ENCODE results near the gene GSN. TPM values are rescaled to one million over a fixed set of nuclear protein-coding genes. Genes with fewer than 3 reads are reported as not detected.

GSN gene
- total RNA-seq, 2 experiments from 2014 or later: 2.6 to 2.9 TPM

DNA sequence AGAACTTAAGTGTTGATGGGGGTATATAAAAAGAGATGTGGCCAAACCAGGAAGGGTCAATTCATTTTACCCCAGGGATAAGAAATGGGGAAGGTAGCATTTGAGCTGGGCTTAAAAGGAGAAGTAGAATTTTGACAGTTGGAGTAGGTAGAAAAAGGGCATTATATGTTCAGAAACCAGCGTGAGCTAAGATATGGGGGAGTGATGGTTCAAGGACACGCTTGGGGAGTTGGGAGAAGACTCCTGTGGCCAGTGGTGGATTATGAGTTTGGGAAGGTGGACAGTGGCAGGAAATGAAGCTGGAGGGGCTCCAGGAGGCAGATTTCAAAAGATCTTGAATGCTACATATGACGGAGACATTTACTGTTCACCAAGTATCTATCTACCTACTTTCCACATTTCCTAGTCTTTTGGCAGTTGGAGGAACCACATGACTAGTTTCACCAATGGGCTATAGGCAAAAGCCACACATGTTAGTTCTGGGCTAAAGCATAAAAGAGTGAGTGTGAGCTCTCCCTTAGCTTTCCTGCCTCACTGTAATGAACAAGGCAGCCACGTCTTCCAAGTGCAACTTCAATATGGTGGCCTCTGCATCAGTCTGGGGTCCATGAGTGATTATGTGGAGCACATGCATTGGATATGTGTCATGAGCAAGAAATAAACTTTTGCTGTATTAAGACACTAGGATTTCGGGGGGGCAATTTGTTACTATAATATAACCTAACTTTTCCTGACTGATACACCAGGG is 15.7 kb upstream of the GSN start:
- DNase-seq: no peak

DNA sequence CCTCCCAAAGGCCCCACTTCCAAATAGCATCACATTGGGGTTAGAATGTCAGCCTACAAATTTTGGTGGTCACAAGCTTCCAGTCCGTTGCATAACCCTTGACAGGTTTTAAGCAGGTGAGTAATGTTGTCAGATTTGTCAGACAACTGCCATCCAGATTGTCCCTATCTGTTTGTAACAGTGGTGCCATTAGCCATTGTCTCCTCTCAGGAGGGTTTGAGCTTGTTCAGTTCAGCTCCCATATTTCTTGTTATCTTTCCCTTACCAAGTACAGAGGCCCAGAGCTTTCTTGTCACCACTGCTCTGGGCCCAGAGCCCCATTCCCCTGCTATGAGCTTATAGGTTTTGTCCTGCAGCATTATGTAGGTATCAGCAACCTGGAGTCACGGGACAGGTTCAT is 14.8 kb upstream of the GSN start:
- Mint-ChIP-seq H3K9me3 (no peaks in the 10 kb centered on the region), H3K27me3 (no peaks in the 10 kb centered on the region), H3K4me1 (ENCODE audit: low read depth) (no peaks in the 10 kb centered on the region), H3K4me3 (no peak overlapping the region), H3K36me3 (no peaks in the 10 kb centered on the region), H3K27ac (no peak overlapping the region)
- DNase-seq: no peak
- POLR2A ChIA-PET: no interaction called here
- CTCF ChIA-PET: interaction anchor here (1.8 to 2.4 kb wide), 3 partner anchors 25 to 67 kb away, joined by 7 to 11 read pairs (median 10); no protein-coding TSS in a partner anchor
- intact Hi-C loops (cut with micrococcal nuclease): no loop called here

More for the DNA sequence above, 15.7 kb upstream of the GSN start:
- POLR2A ChIA-PET: interaction anchor here (0.7 kb wide), 1 partner anchor 429 kb away, joined by 3 read pairs; no protein-coding TSS in a partner anchor
- Mint-ChIP-seq H3K4me1 (ENCODE audit: low read depth) (no peaks in the 10 kb centered on the region), H3K9me3 (no peaks in the 10 kb centered on the region), H3K4me3 (no peak overlapping the region), H3K27me3 (no peaks in the 10 kb centered on the region), H3K27ac (no peak overlapping the region), H3K36me3 (no peaks in the 10 kb centered on the region)
- CTCF ChIA-PET: interaction anchor here (1.1 to 2.4 kb wide), 4 partner anchors 18 to 68 kb away, joined by 3 to 11 read pairs (median 8); no protein-coding TSS in a partner anchor
- intact Hi-C loops (cut with micrococcal nuclease): no loop called here

DNA sequence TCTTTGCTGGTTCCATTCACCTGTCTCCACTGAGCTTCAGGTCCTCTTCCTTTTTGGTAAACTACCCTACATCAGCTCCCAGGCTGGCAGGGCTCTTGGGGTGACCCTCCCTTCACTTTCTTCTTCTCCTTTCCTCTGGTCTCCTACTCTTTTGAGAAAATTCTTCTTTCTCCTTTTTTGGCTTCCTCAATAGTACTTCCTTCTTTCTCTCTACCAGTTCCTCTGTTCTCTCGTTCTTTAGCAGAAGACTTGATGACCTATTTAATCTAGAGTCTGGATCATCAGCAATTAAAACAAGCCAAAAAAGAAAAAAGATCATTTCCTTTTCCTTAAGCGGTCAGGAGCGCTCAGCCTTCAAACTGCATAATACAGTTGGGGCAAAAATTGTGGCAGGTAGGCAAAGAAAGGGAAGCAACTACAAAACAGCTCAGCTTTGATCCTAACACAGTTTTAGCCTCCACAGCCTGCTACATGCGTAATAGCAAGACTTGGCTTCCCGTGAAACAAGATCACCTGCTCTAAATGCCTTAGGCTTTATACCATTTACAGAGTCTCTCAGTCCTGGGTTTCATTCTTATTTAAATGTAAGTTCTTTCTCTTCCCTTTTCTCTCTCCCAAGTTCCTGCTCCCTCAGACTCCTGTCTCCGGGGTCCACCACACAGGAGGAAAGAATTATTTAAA is 14.0 kb upstream of the GSN start:
- ChIA-PET POLR2A (no interaction called here), CTCF (interaction anchor here (1.8 to 2.4 kb wide), 3 partner anchors 25 to 66 kb away, joined by 7 to 11 read pairs (median 10); no protein-coding TSS in a partner anchor)
- DNase-seq: no peak
- intact Hi-C loops (cut with micrococcal nuclease): no loop called here
- H3K27ac Mint-ChIP-seq: no peak overlapping the region
- no peak overlapping the region for H3K4me3 Mint-ChIP-seq
- no peaks in the 10 kb centered on the region for H3K4me1 Mint-ChIP-seq (ENCODE audit: low read depth)
- no peaks in the 10 kb centered on the region for H3K9me3 Mint-ChIP-seq
- no peaks in the 10 kb centered on the region for H3K27me3 Mint-ChIP-seq
- H3K36me3 Mint-ChIP-seq: no peaks in the 10 kb centered on the region

DNA sequence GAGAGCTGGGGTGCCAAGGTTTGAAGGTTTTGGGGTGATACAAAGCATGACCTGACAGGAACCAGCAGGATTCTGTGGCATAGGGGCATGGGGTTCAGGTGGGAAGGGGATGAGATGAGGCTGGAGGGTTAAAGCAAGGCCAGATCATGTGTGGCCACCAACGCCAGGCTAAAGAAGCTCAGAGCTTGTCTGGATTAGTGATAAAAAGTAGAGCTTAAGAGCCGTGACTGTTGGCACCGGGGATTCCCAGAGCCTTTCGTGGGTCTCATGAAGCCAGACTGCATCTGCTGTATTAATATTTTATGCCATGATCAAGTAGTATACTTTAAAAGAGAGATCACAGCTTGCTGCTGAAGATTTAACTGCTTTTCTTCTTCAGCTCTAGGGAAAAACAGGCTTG is 8.5 kb upstream of the GSN start:
- intact Hi-C loops (cut with micrococcal nuclease): no loop called here
- Mint-ChIP-seq H3K27me3 (no peaks in the 10 kb centered on the region), H3K4me1 (ENCODE audit: low read depth) (no peaks in the 10 kb centered on the region), H3K27ac (no peak overlapping the region), H3K9me3 (no peaks in the 10 kb centered on the region), H3K4me3 (no peak overlapping the region), H3K36me3 (no peaks in the 10 kb centered on the region)
- ChIA-PET POLR2A (no interaction called here), CTCF (interaction anchor here (0.8 to 4.8 kb wide), 2 partner anchors 19 to 61 kb away, joined by 3 to 16 read pairs; no protein-coding TSS in a partner anchor)
- DNase-seq: no peak

DNA sequence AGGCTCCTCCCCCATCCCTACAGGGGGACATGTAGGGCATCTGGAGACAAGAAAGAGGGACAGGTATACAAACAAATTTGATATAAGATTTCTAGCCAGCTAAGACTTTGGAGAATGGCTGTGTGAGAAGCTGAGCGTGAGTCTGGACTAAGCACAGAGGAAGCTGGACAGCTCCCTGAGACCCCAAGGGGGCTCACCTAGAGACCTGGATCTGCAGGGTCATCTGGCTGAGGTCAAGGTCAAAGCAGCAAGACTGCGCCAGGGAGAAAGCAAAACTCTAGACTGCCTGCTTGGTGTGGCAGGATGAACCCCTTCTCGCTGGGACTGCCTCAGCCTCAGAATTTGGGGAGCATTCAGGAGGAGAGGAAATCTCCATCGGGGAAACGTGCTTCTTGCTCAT is 8.0 kb upstream of the GSN start:
- Mint-ChIP-seq H3K27me3 (no peaks in the 10 kb centered on the region), H3K9me3 (no peaks in the 10 kb centered on the region), H3K27ac (no peak overlapping the region), H3K36me3 (no peaks in the 10 kb centered on the region), H3K4me1 (ENCODE audit: low read depth) (no peaks in the 10 kb centered on the region), H3K4me3 (no peak overlapping the region)
- no peak for DNase-seq
- POLR2A ChIA-PET: no interaction called here
- CTCF ChIA-PET: interaction anchor here (4.8 kb wide), 1 partner anchor 18 kb away, joined by 16 read pairs; no protein-coding TSS in a partner anchor
- intact Hi-C loops (cut with micrococcal nuclease): no loop called here

DNA sequence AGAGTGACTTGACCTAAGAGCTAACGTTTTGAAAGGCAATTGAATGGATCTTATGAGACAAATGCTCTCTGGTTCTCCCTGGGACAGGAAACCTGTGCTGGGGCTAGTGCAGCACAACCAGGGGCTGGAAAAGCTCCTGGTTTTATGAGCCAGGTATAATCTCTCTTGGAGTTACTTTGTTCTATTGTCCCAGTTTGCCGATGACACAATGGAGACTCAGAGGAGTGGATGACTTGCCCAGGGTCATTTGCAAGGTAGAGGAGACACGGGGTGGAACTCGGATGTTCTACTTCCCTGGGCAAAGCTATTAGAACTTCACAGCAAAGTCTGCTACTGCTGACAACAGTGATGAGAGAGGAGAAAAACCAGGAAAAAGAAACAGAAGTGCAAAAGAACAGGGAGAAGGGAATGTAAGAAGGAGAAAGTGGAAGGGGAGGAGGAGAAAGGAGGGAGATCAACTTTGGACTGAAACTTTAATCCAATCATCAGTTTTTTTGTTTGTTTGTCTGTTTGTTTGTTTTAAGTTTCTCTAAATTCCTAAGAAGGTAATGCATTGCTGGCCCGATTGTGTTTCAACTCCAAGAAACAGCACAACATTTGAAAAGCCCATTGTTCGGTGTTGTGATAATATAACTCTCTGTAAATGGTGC is 7.4 kb upstream of the GSN start:
- Mint-ChIP-seq H3K27me3 (no peaks in the 10 kb centered on the region), H3K4me1 (ENCODE audit: low read depth) (no peaks in the 10 kb centered on the region), H3K36me3 (no peaks in the 10 kb centered on the region), H3K27ac (no peak overlapping the region), H3K9me3 (no peaks in the 10 kb centered on the region), H3K4me3 (no peak overlapping the region)
- CTCF ChIA-PET: interaction anchor here (0.7 to 4.8 kb wide), 2 partner anchors 18 to 27 kb away, joined by 5 to 16 read pairs; no protein-coding TSS in a partner anchor
- intact Hi-C loops (cut with micrococcal nuclease): no loop called here
- POLR2A ChIA-PET: no interaction called here
- no peak for DNase-seq

DNA sequence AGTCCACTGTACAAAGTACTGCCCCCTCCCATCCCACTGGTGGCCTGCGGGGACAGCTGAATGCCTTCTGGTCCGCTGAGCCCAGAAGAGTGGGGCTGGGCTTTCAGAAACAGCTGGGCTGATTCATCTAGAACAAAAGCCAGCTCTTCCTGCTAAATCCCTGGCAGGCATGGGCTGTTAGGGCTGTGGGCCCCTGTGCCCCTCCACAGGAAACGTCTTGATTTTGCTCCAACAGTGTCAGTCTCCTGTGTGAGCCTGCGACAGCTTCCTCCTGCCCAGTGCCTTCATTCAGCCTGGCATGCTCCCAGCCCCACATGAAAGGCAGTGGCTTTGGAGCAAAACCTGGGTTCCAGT is 6.9 kb upstream of the GSN start:
- H3K4me3 Mint-ChIP-seq: no peak overlapping the region
- H3K4me1 Mint-ChIP-seq (ENCODE audit: low read depth): no peaks in the 10 kb centered on the region
- no peak overlapping the region for H3K27ac Mint-ChIP-seq
- no peaks in the 10 kb centered on the region for H3K9me3 Mint-ChIP-seq
- CTCF ChIA-PET: interaction anchor here (0.7 to 4.8 kb wide), 2 partner anchors 17 to 26 kb away, joined by 5 to 16 read pairs; no protein-coding TSS in a partner anchor
- intact Hi-C loops (cut with micrococcal nuclease): no loop called here
- H3K36me3 Mint-ChIP-seq: no peaks in the 10 kb centered on the region
- POLR2A ChIA-PET: interaction anchor here (0.8 kb wide), 1 partner anchor 10 kb away, joined by 3 read pairs; no protein-coding TSS in a partner anchor
- no peaks in the 10 kb centered on the region for H3K27me3 Mint-ChIP-seq
- no peak for DNase-seq

DNA sequence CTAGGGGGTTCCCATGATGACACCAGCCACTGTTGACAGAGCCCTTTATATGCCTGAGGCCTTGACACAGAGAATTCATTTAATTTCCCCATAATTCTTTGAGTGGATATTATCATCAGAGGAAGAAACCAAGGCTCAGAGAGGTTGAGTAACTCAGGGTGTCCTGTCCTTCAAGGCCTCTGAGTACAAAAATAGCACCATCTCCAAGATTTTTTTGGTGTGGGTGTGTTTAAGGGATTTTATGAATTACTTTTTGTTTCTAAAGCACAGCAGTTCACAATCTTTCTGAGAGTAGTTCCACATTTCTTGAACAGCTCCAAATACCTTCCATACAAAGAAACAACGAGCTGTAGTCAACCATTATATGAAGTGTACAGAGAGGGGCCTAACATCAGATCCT is 6.2 kb upstream of the GSN start:
- POLR2A ChIA-PET: interaction anchor here (0.8 kb wide), 1 partner anchor 9 kb away, joined by 3 read pairs; no protein-coding TSS in a partner anchor
- intact Hi-C loops (cut with micrococcal nuclease): no loop called here
- Mint-ChIP-seq H3K9me3 (no peaks in the 10 kb centered on the region), H3K36me3 (no peaks in the 10 kb centered on the region), H3K4me3 (no peak overlapping the region), H3K27me3 (no peaks in the 10 kb centered on the region), H3K27ac (no peak overlapping the region), H3K4me1 (ENCODE audit: low read depth) (no peaks in the 10 kb centered on the region)
- CTCF ChIA-PET: interaction anchor here (4.8 kb wide), 1 partner anchor 16 kb away, joined by 16 read pairs; no protein-coding TSS in a partner anchor
- no peak for DNase-seq

DNA sequence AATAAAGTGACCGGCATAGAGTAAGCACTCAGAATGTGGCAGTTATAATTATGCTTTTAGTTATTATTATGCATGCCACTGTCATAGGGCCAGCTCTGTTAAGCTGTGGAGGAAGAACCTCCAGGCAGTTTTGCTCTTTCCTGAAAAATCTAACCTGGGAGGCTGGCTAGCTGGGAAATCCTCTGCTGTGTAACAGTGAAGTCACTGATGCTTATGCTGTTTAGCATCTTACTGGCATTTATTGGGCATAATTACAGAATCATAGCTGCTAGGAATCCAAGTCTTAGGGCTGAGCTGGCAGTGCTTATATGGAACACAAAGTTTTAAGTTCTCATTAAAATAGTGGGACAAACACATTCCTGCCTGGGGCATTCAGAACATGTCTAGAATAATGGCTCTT is 5.5 kb upstream of the GSN start:
- ChIA-PET CTCF (interaction anchor here (4.8 kb wide), 1 partner anchor 16 kb away, joined by 16 read pairs; no protein-coding TSS in a partner anchor), POLR2A (no interaction called here)
- Mint-ChIP-seq H3K27me3 (peaks cover 3% of the 10 kb centered on the region), H3K36me3 (no peaks in the 10 kb centered on the region), H3K4me3 (no peak overlapping the region), H3K9me3 (no peaks in the 10 kb centered on the region), H3K4me1 (ENCODE audit: low read depth) (no peaks in the 10 kb centered on the region), H3K27ac (no peak overlapping the region)
- DNase-seq: no peak
- intact Hi-C loops (cut with micrococcal nuclease): no loop called here

DNA sequence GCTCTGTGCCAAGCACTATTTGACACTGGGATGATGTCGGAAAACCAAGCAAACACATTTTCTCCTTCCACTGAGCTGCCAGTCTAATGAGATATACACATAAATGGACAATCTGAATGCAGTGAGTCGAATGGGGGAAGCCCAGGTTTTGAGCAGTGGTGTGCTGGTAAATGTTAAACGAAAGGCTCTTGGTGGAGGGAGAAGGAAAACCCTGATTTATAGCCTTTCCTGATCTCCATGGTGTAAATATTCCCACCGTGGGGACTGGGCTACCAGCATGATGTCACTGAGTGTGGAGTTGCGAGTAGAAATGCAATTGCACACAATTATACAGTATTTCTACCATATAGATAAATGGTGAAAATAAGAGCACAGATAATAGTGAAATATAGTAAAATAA is 5.0 kb upstream of the GSN start:
- no peak overlapping the region for H3K4me3 Mint-ChIP-seq
- no peak overlapping the region for H3K27ac Mint-ChIP-seq

DNA sequence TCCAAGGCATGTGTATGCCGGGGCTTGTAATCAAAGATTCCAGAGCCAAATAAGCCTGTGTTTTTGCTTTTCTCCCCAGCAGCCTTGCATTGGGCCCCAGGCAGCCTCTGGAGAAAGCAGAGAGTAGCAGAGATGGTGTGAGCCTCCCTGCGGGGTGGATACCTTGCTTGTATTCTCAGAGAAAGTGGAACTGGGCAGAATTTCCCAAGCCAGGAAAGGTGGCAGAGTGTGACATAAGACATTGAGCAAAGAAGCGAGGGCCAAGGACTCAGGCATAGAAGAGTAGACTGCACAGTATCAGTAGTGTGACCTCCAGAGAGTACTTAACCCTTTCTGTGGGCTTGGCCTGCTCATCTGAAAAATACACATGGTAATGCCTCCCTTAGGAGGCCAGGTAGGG is 1.6 kb upstream of the GSN start:
- ChIA-PET POLR2A (no interaction called here), CTCF (interaction anchor here (1.0 kb wide), 1 partner anchor 11 kb away, joined by 3 read pairs; no protein-coding TSS in a partner anchor)
- Mint-ChIP-seq H3K27ac (no peak overlapping the region), H3K9me3 (no peaks in the 10 kb centered on the region), H3K4me3 (no peak overlapping the region), H3K36me3 (no peaks in the 10 kb centered on the region), H3K27me3 (peaks cover 14% of the 10 kb centered on the region), H3K4me1 (ENCODE audit: low read depth) (peaks cover 13% of the 10 kb centered on the region)
- intact Hi-C loops (cut with micrococcal nuclease): no loop called here
- DNase-seq: no peak

More for the DNA sequence above, 5.0 kb upstream of the GSN start:
- Mint-ChIP-seq H3K4me1 (ENCODE audit: low read depth) (peaks cover 4% of the 10 kb centered on the region), H3K36me3 (no peaks in the 10 kb centered on the region), H3K9me3 (no peaks in the 10 kb centered on the region), H3K27me3 (peaks cover 5% of the 10 kb centered on the region)
- no peak for DNase-seq
- CTCF ChIA-PET: interaction anchor here (4.8 kb wide), 1 partner anchor 15 kb away, joined by 16 read pairs; no protein-coding TSS in a partner anchor
- intact Hi-C loops (cut with micrococcal nuclease): no loop called here
- POLR2A ChIA-PET: no interaction called here
